HCT116 (cell line): ENCODE data around the gene RAPGEF6. TPM values are rescaled to one million over a fixed set of nuclear protein-coding genes. Genes with fewer than 3 reads are reported as not detected.

Source experiments
- ATAC-seq: fragments of 200-7000 bp; cut with Tn5 transposase; 2 replicates; pipeline ENCODE4 v1.9.1; 2020; ENCODE audit warnings: mild to moderate bottlenecking, moderate library complexity
- BruUV-seq: library from RNA; stranded (reverse); fragments of 400-500 nt; replicated peaks from 2 replicates; lab custom pipeline; 2021; lab: Mats Ljungman, UMichigan
- CTCF ChIA-PET: fragments of 300-600 bp; sonication (Branson Sonifier 250); formaldehyde crosslinking; loops from one replicate; lab custom pipeline; 2021; ENCODE audit warnings: antibody characterized with exemption; lab: Charles Lee
- POLR2A ChIA-PET: fragments of 300-600, 350-600 bp; sonication (Branson Sonifier 250); formaldehyde crosslinking; loops from one replicate; lab custom pipeline; 2021; ENCODE audit warnings: antibody characterized with exemption; lab: Charles Lee
- RAD21 ChIA-PET, 2 experiments: fragments of 300-600 bp; sonication (Branson Sonifier 250); formaldehyde crosslinking; loops; one replicate each; lab custom pipeline; 2023; ENCODE audit warnings: low total read pairs in 2 of 2; ENCODE audit not compliant: uncharacterized antibody in 2 of 2, unreplicated experiment in 2 of 2, low non-redundant PET in 1 of 2; lab: Charles Lee
- DNase-seq: peaks from one replicate; pipeline ENCODE4 v3.0.0-alpha.2; 2010; ENCODE audit warnings: low read depth, low spot score
- H2AFZ ChIP-seq: fragments of 200-600 bp; shearing (Covaris generic), sonication (generic); 2 replicates; pipeline ENCODE4 v1.6.1; 2017; ENCODE audit warnings: low read depth, mixed run types, mixed read lengths, antibody characterized with exemption, low read length; ENCODE audit not compliant: poor library complexity, severe bottlenecking
- H3K27ac ChIP-seq: 2 replicates; pipeline ENCODE4 v1.5.1; 2012; ENCODE audit warnings: low read depth, low read length
- H3K27me3 ChIP-seq: fragments of 200-600 bp; sonication (generic); 2 replicates; pipeline ENCODE4 v1.6.1; 2016; ENCODE audit warnings: mixed run types, low read length, mixed read lengths; ENCODE audit not compliant: insufficient read depth
- H3K36me3 ChIP-seq, 2 experiments: fragments of 200-500 bp in 1 of 2; fragments of 200-600 bp in 1 of 2; sonication (Bioruptor generic) in 1 of 2; sonication (generic) in 1 of 2; 2 replicates each; pipeline versions ENCODE4 v1.5.1 to v1.6.1; 2014 to 2016; ENCODE audit warnings: low read length in 2 of 2, inconsistent platforms in 1 of 2, mixed read lengths in 1 of 2, mixed run types in 1 of 2; ENCODE audit not compliant: insufficient read depth in 2 of 2, control insufficient read depth in 1 of 2
- H3K4me1 ChIP-seq, 2 experiments: fragments of 200-600 bp in 1 of 2; sonication (generic) in 1 of 2; 2 replicates each; pipeline versions ENCODE4 v1.5.1 to v1.6.1; 2012 to 2017; ENCODE audit warnings: low read length in 2 of 2, inconsistent platforms in 1 of 2, mild to moderate bottlenecking in 1 of 2, mixed read lengths in 1 of 2, mixed run types in 1 of 2, moderate library complexity in 1 of 2; ENCODE audit not compliant: insufficient read depth in 2 of 2, control insufficient read depth in 1 of 2
- H3K4me2 ChIP-seq: fragments of 200-600 bp; sonication (generic); 2 replicates; pipeline ENCODE4 v1.6.1; 2017; ENCODE audit warnings: mixed run types, low read length, mixed read lengths
- H3K4me3 ChIP-seq, 2 experiments: fragments of 200-600 bp in 1 of 2; sonication (generic) in 1 of 2; replicated peaks in 1 of 2; 2 replicates each; pipeline ENCODE4 v1.5.1; 2011 to 2016; ENCODE audit warnings: low read length in 2 of 2, control low read depth in 1 of 2, low read depth in 1 of 2, mild to moderate bottlenecking in 1 of 2, mixed read lengths in 1 of 2, mixed run types in 1 of 2
- H3K79me2 ChIP-seq: fragments of 200-600 bp; sonication (generic); 2 replicates; pipeline ENCODE4 v1.6.1; 2017; ENCODE audit warnings: mild to moderate bottlenecking, mixed run types, low read length, moderate library complexity, mixed read lengths; ENCODE audit not compliant: insufficient read depth
- H3K9ac ChIP-seq: fragments of 200-600 bp; sonication (generic); 2 replicates; pipeline ENCODE4 v1.6.1; 2016; ENCODE audit warnings: low read length, mixed read lengths
- H3K9me2 ChIP-seq: fragments of 200-600 bp; sonication (generic), shearing (Covaris generic); 2 replicates; pipeline ENCODE4 v1.6.1; 2017; ENCODE audit warnings: mixed run types, mild to moderate bottlenecking, moderate library complexity; ENCODE audit not compliant: insufficient read depth
- H3K9me3 ChIP-seq, 2 experiments: fragments of 200-500 bp in 1 of 2; fragments of 200-600 bp in 1 of 2; sonication (Bioruptor generic) in 1 of 2; sonication (generic) in 1 of 2; 2 replicates each; pipeline ENCODE4 v1.6.1; 2014 to 2017; ENCODE audit warnings: low read length in 2 of 2, mixed read lengths in 2 of 2, inconsistent platforms in 1 of 2, low read depth in 1 of 2, mild to moderate bottlenecking in 1 of 2, mixed run types in 1 of 2, moderate library complexity in 1 of 2; ENCODE audit not compliant: control insufficient read depth in 1 of 2, insufficient read depth in 1 of 2
- H4K20me1 ChIP-seq: fragments of 200-600 bp; sonication (generic), shearing (Covaris generic); 2 replicates; pipeline ENCODE4 v1.6.1; 2017; ENCODE audit warnings: mixed run types, mild to moderate bottlenecking, moderate library complexity; ENCODE audit not compliant: insufficient read depth
- ATF3 ChIP-seq: IDR thresholded peaks from 2 replicates; pipeline ENCODE4 v1.6.1; 2012
- CBX3 ChIP-seq: IDR thresholded peaks from 2 replicates; pipeline ENCODE4 v1.6.1; 2012; ENCODE audit warnings: low read depth
- CEBPB ChIP-seq: IDR thresholded peaks from 2 replicates; pipeline ENCODE4 v1.6.1; 2012; ENCODE audit warnings: low read depth
- ELF1 ChIP-seq: IDR thresholded peaks from 2 replicates; pipeline ENCODE4 v1.6.1; 2012; ENCODE audit warnings: low read depth, borderline replicate concordance
- MAX ChIP-seq: IDR thresholded peaks from 2 replicates; pipeline ENCODE4 v1.6.1; 2012
- POLR2AphosphoS5 ChIP-seq: IDR thresholded peaks from 2 replicates; pipeline ENCODE4 v1.6.1; 2011; ENCODE audit warnings: mild to moderate bottlenecking, low read depth, low read length, moderate library complexity
- REST ChIP-seq: IDR thresholded peaks from 2 replicates; pipeline ENCODE4 v1.6.1; 2012; ENCODE audit warnings: low read depth
- SP1 ChIP-seq: IDR thresholded peaks from 2 replicates; pipeline ENCODE4 v1.6.1; 2012; ENCODE audit warnings: low read depth
- YY1 ChIP-seq: IDR thresholded peaks from 2 replicates; pipeline ENCODE4 v1.6.1; 2011; ENCODE audit warnings: low read length, low read depth, moderate library complexity, mild to moderate bottlenecking; ENCODE audit not compliant: insufficient replicate concordance; ENCODE audit errors: extremely low read depth
- ZFX ChIP-seq: fragments of 450-650 bp; IDR thresholded peaks from 2 replicates; pipeline ENCODE4 v1.6.1; 2017
- ZNF274 ChIP-seq: fragments of 200-500 bp; sonication (Bioruptor generic); IDR thresholded peaks from 2 replicates; pipeline ENCODE4 v1.6.1; 2014; ENCODE audit warnings: mild to moderate bottlenecking, low read depth, low read length, inconsistent platforms
- intact Hi-C: fragments of 100-400 bp; cut with micrococcal nuclease; formaldehyde crosslinking; loops from 2 replicates; pipeline ENCODE4 v1.10.0; 2022
- total RNA-seq: library from RNA; stranded (reverse); gene quantifications from one replicate; pipeline ENCODE4 v1.2.1, GENCODE V29; 2021; ENCODE audit not compliant: unreplicated experiment

The RAPGEF6 gene
- total RNA-seq, 1 experiment from 2014 or later, result 18.4 TPM

GRCh38 chr5:131532031-131532640 lies 102.9 kb downstream of the RAPGEF6 start:
- no peaks in the 10 kb centered on the region for H3K36me3 ChIP-seq
- no peak for ATAC-seq
- ChIA-PET POLR2A (interaction anchor here (0.9 kb wide), 1 partner anchor 8 kb away, joined by 3 read pairs; no protein-coding TSS in a partner anchor), RAD21 (no interaction called here)
- intact Hi-C loops, result no loop called here
- H3K79me2 ChIP-seq, result peaks cover 5% of the 10 kb centered on the region; the same call in 1 of the 2 replicates
- H3K4me1 ChIP-seq, result no peaks in the 10 kb centered on the region; a peak in 1 of 4 replicates
- TF ChIP-seq YY1, result no peak
- no peak for TF ChIP-seq SP1
- no peak for TF ChIP-seq MAX
- no peak for TF ChIP-seq ZFX
- TF ChIP-seq CBX3, result no peak
- TF ChIP-seq ELF1, result no peak
- no peak for TF ChIP-seq POLR2AphosphoS5
- TF ChIP-seq ZNF274, result no peak
- TF ChIP-seq REST, result no peak
- TF ChIP-seq CEBPB, result no peak
- no peak for TF ChIP-seq ATF3
- TF ChIP-seq, all 23 proteins: peak for 0
- no peak overlapping the region for H3K4me3 ChIP-seq
- no peak overlapping the region for H3K27ac ChIP-seq
- CTCF ChIA-PET, result no interaction called here
- no peak overlapping the region for H2AFZ ChIP-seq
- no peaks in the 10 kb centered on the region for H3K9me3 ChIP-seq
- H3K27me3 ChIP-seq, result no peaks in the 10 kb centered on the region
- peaks cover 4% of the 10 kb centered on the region; the same call in 1 of the 2 replicates for H4K20me1 ChIP-seq
- H3K9me2 ChIP-seq, result no peaks in the 10 kb centered on the region
- BruUV-seq, result no TSS peak
- DNase-seq, result no peak
- no peak overlapping the region for H3K4me2 ChIP-seq
- H3K9ac ChIP-seq, result no peak overlapping the region
